HEK293 (cell line): ENCODE measurements around the gene ACOX2.

ENCODE experiments used
- CTCF ChIA-PET: fragments of 350-600 bp; formaldehyde crosslinking; extraction: SDS; loops from one replicate; lab custom pipeline; 2021; ENCODE audit warnings: antibody characterized with exemption; lab: Yijun Ruan, JAX
- POLR2A ChIA-PET: fragments of 300-600 bp; formaldehyde crosslinking; extraction: SDS; loops from one replicate; lab custom pipeline; 2020; ENCODE audit warnings: antibody characterized with exemption, inconsistent platforms; lab: Yijun Ruan, JAX
- H3K27ac ChIP-seq: fragments of 200-500 bp; sonication (Bioruptor generic); 2 replicates; pipeline ENCODE4 v1.5.1; 2014; ENCODE audit warnings: low read depth, low read length, control low read depth, inconsistent platforms; ENCODE audit errors: extremely low read depth
- H3K36me3 ChIP-seq, 2 experiments: fragments of 200-500 bp in 1 of 2; sonication (Bioruptor generic) in 1 of 2; 1 replicate in 1 of 2; 2 replicates in 1 of 2; pipeline ENCODE4 v1.5.1; 2014 to 2017; ENCODE audit warnings: inconsistent platforms in 2 of 2, low read length in 2 of 2; ENCODE audit not compliant: control insufficient read depth in 2 of 2, insufficient read depth in 1 of 2
- H3K4me1 ChIP-seq: fragments of 200-500 bp; sonication (Bioruptor generic); 2 replicates; pipeline ENCODE4 v1.5.1; 2014; ENCODE audit warnings: mild to moderate bottlenecking, low read length, inconsistent platforms; ENCODE audit not compliant: control insufficient read depth, insufficient read depth
- H3K4me3 ChIP-seq: 2 replicates; pipeline ENCODE4 v1.5.1; 2011; ENCODE audit warnings: low read depth, mild to moderate bottlenecking, control low read depth, low read length, moderate library complexity
- H3K9me3 ChIP-seq: fragments of 200-500 bp; sonication (Bioruptor generic); 2 replicates; pipeline ENCODE4 v1.5.1; 2014; ENCODE audit warnings: low read depth, low read length, inconsistent platforms; ENCODE audit not compliant: control insufficient read depth, insufficient read depth
- MEIS1 ChIP-seq: sonication (generic); formaldehyde crosslinking; IDR thresholded peaks from 2 replicates; pipeline ENCODE4 v1.8.1; 2022; ENCODE audit warnings: missing genetic modification reagents, mild to moderate bottlenecking, borderline replicate concordance
- SP3 ChIP-seq: fragments of 450-650 bp; formaldehyde crosslinking; IDR thresholded peaks from 2 replicates; pipeline ENCODE4 v1.5.1; 2016; ENCODE audit warnings: missing biosample characterization, missing genetic modification characterization
- ZBTB10 ChIP-seq: fragments of 450-650 bp; formaldehyde crosslinking; IDR thresholded peaks from 2 replicates; pipeline ENCODE4 v1.5.1; 2016; ENCODE audit warnings: missing biosample characterization, missing genetic modification characterization
- ZBTB44 ChIP-seq: fragments of 450-650 bp; IDR thresholded peaks from 2 replicates; pipeline ENCODE4 v1.5.1; 2018; ENCODE audit warnings: missing biosample characterization, mild to moderate bottlenecking, missing genetic modification characterization
- ZFP37 ChIP-seq: fragments of 450-650 bp; formaldehyde crosslinking; IDR thresholded peaks from 2 replicates; pipeline ENCODE4 v1.5.1; 2016; ENCODE audit warnings: missing biosample characterization, missing genetic modification characterization
- ZNF132 ChIP-seq: fragments of 450-650 bp; formaldehyde crosslinking; IDR thresholded peaks from 2 replicates; pipeline ENCODE4 v1.5.1; 2017; ENCODE audit warnings: missing biosample characterization, missing genetic modification characterization, borderline replicate concordance
- ZNF138 ChIP-seq: fragments of 450-650 bp; formaldehyde crosslinking; IDR thresholded peaks from 2 replicates; pipeline ENCODE4 v1.5.1; 2016; ENCODE audit warnings: missing biosample characterization, missing genetic modification characterization, borderline replicate concordance
- ZNF202 ChIP-seq: fragments of 450-650 bp; formaldehyde crosslinking; IDR thresholded peaks from 2 replicates; pipeline ENCODE4 v1.5.1; 2016; ENCODE audit warnings: missing biosample characterization, missing genetic modification characterization, borderline replicate concordance
- ZNF280C ChIP-seq: fragments of 450-650 bp; formaldehyde crosslinking; IDR thresholded peaks from 2 replicates; pipeline ENCODE4 v1.5.1; 2016; ENCODE audit warnings: missing biosample characterization, missing genetic modification characterization
- ZNF280D ChIP-seq: fragments of 450-650 bp; formaldehyde crosslinking; IDR thresholded peaks from 2 replicates; pipeline ENCODE4 v1.5.1; 2016; ENCODE audit warnings: missing biosample characterization, missing genetic modification characterization
- ZNF324 ChIP-seq: fragments of 450-650 bp; formaldehyde crosslinking; IDR thresholded peaks from 2 replicates; pipeline ENCODE4 v1.5.1; 2016; ENCODE audit warnings: missing biosample characterization, missing genetic modification characterization
- ZNF394 ChIP-seq: fragments of 450-650 bp; formaldehyde crosslinking; IDR thresholded peaks from 2 replicates; pipeline ENCODE4 v1.5.1; 2016; ENCODE audit warnings: missing biosample characterization, missing genetic modification characterization, mild to moderate bottlenecking, moderate library complexity, borderline replicate concordance
- ZNF398 ChIP-seq: fragments of 450-650 bp; formaldehyde crosslinking; IDR thresholded peaks from 2 replicates; pipeline ENCODE4 v1.5.1; 2017; ENCODE audit warnings: missing biosample characterization, missing genetic modification characterization
- ZNF561 ChIP-seq: fragments of 450-650 bp; IDR thresholded peaks from 2 replicates; pipeline ENCODE4 v1.5.1; 2018; ENCODE audit warnings: missing biosample characterization, missing genetic modification characterization, borderline replicate concordance
- ZNF776 ChIP-seq: fragments of 450-650 bp; formaldehyde crosslinking; IDR thresholded peaks from 2 replicates; pipeline ENCODE4 v1.5.0; 2017; ENCODE audit warnings: missing biosample characterization, missing genetic modification characterization, borderline replicate concordance
- ZNF785 ChIP-seq: fragments of 450-650 bp; formaldehyde crosslinking; IDR thresholded peaks from 2 replicates; pipeline ENCODE4 v1.5.1; 2016; ENCODE audit warnings: missing biosample characterization, missing genetic modification characterization
- ZSCAN18 ChIP-seq: fragments of 450-650 bp; formaldehyde crosslinking; IDR thresholded peaks from 2 replicates; pipeline ENCODE4 v1.5.1; 2016; ENCODE audit warnings: missing biosample characterization, missing genetic modification characterization
- ZSCAN4 ChIP-seq: fragments of 450-650 bp; formaldehyde crosslinking; IDR thresholded peaks from 2 replicates; pipeline ENCODE4 v1.5.1; 2017; ENCODE audit warnings: missing biosample characterization, missing genetic modification characterization

ACOX2 gene

GRCh38 chr3:58581328-58582091 is 44.5 kb upstream of the ACOX2 start:
- TF ChIP-seq ZNF132 (no peak), ZSCAN4 (peak; percentile 58), ZNF785 (no peak), ZNF280C (no peak), ZNF398 (tag by site-specific recombination) (peak; percentile 60), ZSCAN18 (no peak), ZFP37 (tag by site-specific recombination) (no peak), ZBTB44 (0 out of 2 replicates have a peak, but pooled peaks have one; percentile 18)
- Histone ChIP-seq H3K4me1 (0 out of 2 replicates have a peak, but pooled peaks cover 3% of the 10 kb centered on the region), H3K27ac (no peak overlapping the region), H3K4me3 (no peak overlapping the region), H3K9me3 (no peaks in the 10 kb centered on the region), H3K36me3 (no peaks in the 10 kb centered on the region)
- ChIA-PET POLR2A (no interaction called here), CTCF (interaction anchor here (2.3 kb wide), 1 partner anchor 11 kb away, joined by 11 read pairs; no protein-coding TSS in a partner anchor)

- no peaks in the 10 kb centered on the region for H3K9me3 ChIP-seq
- H3K36me3 ChIP-seq: no peaks in the 10 kb centered on the region
- ChIA-PET CTCF (interaction anchor here (2.3 kb wide), 1 partner anchor 11 kb away, joined by 11 read pairs; no protein-coding TSS in a partner anchor), POLR2A (no interaction called here)
- no peak overlapping the region for H3K27ac ChIP-seq
- H3K4me1 ChIP-seq: 0 out of 2 replicates have a peak, but pooled peaks cover 3% of the 10 kb centered on the region
- TF ChIP-seq ZNF561 (tag by site-specific recombination): no peak
- TF ChIP-seq ZNF394: no peak
- TF ChIP-seq ZNF776 (tag by site-specific recombination): no peak
- TF ChIP-seq ZNF202 (tag by site-specific recombination): no peak
- no peak for TF ChIP-seq ZNF324 (tag by site-specific recombination)
- no peak for TF ChIP-seq SP3 (tag by site-specific recombination)
- TF ChIP-seq ZNF280D (tag by site-specific recombination): no peak
- no peak for TF ChIP-seq ZNF138
- TF ChIP-seq ZBTB10 (tag by site-specific recombination): no peak
- no peak for TF ChIP-seq MEIS1 (CRISPR knock-in tag)
- no peak overlapping the region for H3K4me3 ChIP-seq
Measured at GRCh38 chr3:58580826-58581327, 43.9 kb upstream of the ACOX2 start.
